Inferior parietal cortex (tissue), 1 donor: ENCODE results near the gene PAFAH2.
A peak's percentile ranks its signal among the peaks of the same experiment; 100 is the strongest.

Source experiments
- DNase-seq: peaks from one replicate; pipeline ENCODE4 v3.0.0-alpha.2; 2016; ENCODE audit errors: extremely low spot score

PAFAH2 gene

DNA sequence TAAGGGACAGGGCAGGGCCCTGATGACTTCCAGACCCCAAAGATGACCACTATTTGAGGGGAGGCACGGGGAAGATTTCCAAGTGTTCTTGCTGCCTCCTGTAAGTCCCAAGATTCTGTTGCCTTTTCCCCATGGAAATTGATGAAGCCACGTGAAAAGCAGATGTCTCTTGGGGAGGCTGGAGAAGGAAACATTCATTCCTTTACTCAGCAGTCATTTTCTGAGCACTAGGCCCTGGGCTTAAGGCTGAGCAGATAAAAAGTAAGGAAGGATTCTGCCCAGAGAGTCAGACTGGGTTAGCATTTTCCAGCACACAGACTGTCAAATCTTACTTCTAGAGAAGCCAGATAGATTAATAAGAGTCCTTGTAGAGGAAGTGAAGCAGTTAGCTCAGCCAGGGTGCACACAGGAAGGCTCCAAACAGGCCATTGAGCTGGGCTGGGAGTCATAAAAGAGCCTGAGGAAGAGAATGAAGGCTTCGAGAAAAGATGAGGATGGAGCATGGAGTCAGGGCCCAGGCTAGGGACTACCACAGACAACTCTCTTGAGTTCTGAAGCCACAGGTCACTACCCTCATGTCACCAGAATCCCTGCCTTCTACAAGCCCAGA lies 33.9 kb upstream of the PAFAH2 start:
- no peak for DNase-seq

DNA sequence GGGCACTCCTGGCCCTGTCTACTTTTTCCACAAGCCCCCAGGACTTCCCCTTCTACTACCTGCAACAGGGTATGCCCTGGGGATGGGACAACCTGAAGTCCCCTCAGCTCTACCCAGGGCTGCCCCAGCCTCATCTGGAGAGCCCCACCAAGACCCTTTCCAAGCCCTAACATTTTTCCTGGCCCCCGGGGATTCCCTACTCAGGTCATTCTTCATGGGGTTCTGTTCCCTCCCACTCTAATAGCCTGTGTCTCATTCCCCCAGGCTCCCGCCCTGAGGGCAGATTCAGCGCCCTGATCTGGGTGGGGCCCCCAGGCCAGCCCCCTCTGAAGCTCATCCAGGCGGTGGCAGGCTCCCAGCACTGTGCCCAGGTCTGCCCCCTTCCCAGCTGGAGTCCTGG lies 33.3 kb upstream of the PAFAH2 start:
- no peak for DNase-seq

DNA sequence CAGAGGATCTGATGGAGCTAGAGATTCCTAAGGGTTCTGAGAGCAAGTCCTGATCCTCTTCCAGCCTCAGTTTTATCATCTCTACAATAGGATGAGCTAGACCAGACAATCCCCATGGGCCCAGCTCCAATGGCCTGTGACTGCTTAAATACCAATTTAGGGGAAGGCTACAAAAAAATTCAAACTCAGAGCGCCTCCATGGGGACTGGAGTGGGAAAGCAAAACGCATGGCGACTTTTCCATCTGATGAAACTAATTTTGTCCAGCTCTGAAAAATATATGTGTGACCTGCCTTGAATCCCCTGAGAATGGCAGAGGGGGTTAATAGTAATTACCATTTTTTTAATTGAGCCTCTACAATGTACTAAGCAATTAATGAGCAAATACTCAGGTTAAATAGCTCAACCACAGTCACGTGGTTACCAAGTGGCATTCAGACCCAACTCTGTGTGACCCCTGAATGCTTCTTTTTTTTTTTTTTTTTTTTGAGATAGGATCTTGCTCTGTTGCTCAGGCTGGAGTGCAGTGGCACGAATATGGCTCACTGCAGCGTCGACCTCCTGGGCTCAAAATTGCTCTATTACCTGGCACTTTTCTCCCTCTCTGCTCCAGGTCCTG lies 32.1 kb upstream of the PAFAH2 start:
- peak; percentile 33 for DNase-seq

DNA sequence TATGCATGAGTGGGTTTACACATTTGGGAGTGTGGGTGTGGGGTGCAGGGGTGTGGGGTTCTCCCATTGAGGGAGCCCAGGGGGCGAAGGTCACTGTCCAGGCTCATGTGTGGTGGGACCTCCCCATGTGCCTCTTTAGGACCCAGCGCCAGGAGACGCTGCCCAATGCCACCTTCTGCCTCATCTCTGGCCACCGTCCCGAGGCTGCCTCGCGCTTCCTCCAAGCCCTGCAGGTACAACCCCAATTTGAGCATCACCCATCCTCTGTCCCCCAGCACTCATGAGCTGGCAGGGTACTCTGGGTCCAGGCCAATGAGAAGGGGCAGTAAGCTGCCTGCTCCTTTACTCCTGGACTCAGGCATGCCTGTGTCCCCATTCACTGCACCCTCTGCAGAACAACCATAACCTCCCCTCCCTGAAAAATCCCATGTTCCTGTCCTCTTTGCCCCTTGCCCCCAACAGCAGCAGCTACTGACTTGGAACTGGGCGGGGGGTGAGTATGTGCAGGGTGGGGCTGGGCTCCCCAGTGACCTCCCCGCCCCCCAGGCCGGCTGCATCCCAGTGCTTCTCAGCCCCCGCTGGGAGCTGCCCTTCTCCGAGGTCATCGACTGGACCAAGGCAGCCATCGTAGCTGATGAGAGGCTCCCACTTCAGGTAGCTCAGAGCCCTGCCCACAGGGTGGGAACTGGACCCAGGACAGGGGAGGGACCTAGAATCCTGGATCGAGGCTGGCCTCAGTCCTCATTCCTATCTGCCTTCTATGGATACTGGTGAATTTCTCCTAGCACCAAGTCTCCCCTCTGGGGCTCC lies 31.4 kb upstream of the PAFAH2 start:
- no peak for DNase-seq

DNA sequence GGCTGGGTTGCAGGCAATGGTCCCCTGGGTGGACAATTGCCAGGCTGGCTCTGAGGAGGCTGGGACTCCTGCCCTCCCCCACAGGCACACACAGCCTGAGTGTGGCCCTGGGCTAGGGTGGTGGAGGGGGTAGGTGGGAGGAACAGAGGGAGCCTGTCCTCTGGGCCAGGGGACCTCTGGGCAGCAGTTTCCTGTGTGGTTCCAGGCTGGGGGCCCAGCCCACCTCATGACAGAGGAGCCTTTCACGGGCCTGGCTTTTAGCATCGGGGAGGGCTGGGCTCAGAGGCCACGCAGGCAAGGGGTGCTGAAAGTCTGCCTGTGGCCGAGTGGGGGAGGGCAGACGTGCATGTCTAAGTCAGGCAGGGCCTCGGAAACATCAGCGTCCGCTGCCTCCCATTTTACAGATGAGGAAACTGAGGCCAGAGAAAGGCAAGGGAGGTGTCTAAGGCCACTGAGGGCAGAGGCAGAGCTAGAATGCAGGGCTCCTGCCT lies 30.7 kb upstream of the PAFAH2 start:
- no peak for DNase-seq

DNA sequence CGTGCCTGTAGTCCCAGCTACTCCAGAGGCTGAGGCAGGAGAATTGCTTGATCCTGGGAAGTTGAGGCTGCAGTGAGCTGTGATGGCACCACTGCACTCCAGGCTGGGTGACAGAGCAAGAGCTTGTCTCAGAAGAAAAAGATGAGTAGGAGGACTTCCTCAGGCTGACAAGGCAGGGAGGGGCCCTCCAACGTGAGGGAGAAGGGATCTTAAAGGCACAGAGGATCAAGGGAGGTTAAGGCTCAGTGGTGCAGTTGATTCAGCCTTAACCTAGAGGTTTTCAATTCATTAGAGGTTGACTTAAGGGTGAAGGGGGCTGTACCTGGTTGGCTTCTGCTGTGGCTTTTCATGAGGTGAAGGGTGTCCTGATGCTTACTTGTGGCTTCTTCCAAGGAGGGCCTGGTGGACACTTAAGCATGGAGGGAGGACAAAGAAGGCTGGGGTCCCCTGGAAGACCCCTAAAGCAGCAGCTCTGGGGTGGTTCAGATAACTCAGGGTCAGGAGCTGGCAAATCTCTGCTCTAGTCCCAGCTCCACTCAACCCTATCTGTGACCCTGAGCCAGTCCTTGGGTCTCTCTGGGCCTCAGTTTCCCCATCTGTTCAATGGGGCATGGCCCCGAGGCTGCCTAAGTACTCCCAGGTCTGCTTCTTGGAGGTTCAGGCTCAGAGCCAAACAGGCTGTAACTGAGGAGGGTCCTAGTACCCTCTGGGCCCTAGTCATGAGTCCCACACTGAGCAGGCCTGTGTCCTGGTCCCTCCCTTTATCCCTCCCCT lies 30.0 kb upstream of the PAFAH2 start:
- DNase-seq: peak; percentile 44

DNA sequence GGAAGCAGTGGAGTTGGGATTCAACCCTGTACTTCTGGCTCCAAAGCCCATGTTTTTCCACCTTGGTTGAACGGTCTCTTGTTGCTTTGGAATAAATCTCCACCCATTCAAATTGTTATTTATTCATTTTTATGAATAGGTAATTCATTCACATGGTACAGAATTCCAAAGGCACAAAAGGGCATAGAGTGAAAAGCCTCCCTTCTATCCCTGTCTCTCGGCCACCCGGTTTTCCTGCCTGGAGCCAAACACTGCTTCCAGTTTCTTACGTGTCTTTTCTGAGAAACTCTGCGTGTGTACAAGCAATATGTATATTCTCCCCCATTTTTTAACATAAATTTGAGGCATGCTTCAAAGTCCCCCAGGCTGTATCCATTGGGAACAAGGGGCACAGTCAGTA lies 27.7 kb upstream of the PAFAH2 start:
- DNase-seq: no peak

DNA sequence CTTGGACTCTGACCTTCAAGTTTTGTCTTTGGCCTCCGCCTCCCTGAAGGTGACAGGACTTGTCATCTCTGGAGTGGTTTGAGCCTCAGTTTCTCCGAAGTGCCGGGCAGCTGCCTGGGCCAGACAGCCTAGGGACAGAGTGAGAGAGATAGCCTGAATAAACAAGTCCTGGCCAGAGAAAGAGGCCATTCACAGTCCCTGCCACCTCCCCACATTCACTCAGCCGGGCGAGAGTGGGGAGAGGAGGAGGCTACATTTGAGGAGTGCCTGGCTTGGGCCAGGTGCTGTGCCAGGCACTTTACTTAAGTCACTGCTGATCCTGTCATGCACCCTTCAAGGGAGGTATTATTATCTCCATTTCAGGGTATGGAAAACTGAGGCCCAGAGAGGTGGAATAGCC lies 27.2 kb upstream of the PAFAH2 start:
- no peak for DNase-seq

DNA sequence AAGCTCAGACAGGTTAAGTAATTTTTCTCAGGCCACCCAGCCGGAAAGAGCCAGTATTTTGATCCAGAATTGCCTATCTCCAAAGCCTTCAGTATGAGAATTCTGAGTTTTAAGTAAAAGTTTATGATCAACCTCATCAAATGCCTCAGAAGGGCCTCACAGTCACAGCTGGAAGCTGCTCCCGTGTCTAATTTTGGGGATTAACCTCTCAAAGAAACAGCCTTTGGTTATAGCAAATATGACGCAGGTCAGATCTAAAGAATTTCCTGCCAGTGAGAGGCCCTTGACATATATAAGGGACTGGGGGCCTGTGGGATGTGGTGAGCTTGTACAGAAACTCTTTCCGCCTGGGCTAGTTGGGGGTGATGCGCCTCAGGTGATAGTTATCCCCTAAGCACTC lies 26.0 kb upstream of the PAFAH2 start:
- no peak for DNase-seq

DNA sequence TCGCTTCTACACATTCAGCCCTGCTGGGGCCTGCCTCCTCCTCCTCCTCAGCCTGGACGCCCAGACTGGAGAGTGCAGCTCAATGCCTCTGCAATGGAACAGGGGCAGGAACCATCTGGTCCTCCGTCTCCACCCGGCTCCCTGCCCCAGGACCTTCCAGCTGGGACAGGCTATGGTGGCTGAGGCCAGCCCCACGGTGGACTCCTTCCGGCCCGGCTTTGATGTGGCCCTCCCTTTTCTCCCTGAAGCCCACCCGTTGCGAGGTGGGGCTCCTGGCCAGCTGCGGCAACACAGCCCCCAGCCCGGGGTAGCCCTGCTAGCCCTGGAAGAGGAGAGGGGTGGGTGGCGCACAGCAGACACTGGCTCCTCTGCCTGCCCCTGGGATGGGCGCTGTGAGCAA lies 25.1 kb upstream of the PAFAH2 start:
- DNase-seq: no peak

DNA sequence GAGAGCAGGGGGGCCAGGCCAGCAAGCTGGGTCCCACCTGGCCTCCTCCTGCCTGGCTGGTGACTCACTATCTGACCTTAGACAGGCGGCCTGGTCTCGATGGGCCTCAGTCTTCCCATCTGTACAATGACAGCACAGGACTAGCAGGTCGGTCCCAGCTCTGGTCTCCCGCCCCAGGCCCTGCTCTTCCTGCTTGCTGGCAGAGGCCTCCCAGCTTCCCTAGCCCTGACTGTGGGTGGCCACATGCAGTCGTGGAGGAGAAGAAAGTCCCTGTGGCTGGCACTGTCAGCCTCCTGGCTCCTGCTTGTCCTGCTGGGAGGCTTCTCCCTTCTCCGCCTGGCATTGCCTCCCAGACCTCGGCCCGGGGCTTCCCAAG lies 24.5 kb upstream of the PAFAH2 start:
- no peak for DNase-seq

DNA sequence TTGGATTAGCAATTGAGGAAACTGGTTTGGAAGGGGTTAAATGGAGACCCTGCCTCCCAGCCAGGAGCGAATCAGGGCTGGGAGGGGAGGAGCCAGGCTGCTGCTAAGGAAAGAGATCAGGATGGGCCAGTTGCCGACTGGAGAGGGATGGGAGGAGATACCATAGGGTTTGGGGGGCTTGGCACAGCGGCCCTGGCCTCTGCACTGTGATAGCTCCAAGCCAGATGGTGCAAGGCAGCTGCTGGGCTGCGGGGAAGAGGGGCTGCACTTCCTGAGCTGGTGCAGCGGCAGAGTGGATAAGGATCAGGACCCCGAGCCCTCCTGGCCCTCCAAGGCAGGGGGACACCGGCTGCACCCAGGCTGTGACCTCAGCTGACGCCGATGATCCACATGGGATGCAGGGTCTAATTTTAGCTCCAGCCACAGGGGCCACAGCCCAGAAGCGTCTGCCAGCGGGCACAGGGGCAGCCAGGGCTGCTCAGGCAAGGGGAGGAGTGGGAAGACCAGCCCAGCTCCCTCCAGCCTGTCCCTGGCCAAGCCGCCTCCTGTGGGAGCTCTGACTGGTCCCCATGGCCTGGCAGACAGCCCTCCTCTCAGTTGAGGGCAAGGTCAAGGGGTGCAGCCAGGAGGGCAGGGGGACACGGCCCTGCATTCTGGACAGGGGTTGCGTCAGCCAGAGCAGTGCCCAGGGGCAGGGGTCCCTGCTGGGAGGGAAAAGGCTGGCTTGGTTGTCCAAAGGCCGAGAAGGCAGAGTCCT lies 24.0 kb upstream of the PAFAH2 start, which contains the start of gene EXTL1:
Gene EXTL1 (plus strand): TSS at position 129 of the 757 bp plus-strand sequence. CDS start 872 bp downstream, outside the sequence.
- DNase-seq: peak; percentile 65

DNA sequence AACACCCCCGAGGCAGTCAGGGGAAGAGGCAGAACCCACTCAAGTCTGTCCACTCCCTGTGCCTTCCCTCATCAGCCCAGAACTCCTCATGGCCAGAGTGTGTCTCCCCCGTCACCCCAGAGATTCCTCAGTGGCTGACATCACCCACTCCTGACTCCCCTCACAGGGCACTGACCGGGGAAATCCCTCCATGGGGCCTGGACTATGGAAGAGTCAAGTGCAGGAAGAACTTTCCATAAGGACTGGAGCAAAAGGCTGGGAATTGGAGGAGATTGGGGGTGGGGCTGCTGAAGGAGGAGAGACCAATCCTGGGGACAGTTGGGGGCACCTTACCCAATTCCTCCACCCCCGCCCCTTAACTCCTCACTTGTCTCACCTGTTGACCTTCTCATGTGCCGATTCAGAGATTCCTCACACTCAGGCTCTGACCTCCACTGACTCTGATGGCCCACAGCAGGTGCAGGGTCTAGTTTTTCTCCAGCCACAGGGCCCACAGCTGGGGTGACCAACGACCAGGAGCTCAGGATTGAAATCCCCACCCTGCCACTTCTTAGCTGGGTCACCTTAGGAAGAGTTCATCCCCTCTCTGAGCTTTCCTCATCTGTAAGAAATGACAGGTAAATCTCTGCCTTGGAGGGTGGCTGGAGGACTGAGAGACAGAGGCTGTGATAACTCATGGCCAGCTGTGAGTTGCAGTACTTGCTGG lies 23.2 kb upstream of the PAFAH2 start:
- DNase-seq: no peak

DNA sequence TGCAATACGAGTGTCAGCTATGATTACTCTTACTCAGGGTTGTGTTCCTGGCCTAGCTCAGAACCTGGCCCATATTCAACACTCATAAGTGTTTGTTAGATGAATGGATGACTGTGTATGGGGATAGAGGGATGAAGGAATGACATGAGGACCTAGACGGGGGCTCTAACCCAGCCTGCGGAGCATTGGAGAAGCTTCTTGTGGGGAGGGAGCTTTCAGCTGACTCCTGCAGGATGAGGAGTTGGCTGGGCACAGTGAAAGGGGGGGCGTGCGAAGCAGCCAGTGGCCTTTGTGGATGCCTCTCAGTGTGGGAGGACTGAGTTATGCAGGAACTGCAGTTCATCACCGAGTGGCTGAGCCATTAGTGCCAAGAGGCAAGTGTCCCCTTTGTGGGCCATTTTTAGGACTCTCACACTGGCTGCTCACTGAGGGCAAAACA lies 22.5 kb upstream of the PAFAH2 start:
- DNase-seq: no peak

DNA sequence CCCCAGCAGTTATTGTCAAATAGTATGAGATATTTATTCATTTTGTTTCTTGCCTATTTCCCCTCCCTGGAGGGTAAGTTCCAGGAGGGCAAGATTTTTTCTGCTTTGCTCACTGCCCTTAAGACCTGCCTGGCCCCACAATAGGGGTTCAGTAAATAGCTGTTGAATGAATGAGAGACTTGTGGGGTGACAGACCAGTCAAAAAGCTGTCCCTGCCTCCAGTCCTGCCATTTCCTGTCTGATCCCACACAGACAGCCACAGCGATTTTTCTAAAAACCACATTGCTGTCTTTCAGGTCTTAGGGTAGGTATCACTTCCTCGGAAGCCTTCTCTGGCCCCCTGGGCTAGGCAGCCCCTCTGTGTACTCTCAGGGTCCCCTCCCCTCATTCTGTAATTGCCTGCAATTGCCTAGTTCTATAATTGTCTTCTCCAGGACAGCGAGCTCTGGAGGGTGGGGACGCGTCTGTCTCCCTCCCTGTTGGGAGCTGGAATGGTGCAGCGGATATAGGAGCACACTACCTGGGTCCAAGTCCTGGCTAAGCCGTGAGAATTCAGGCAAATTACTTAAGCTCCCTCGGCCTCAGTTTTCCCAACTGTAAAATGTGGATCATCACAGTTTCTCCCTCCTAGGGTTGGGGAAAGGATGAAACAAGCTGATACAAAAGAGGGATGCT lies 21.9 kb upstream of the PAFAH2 start:
- DNase-seq: no peak

DNA sequence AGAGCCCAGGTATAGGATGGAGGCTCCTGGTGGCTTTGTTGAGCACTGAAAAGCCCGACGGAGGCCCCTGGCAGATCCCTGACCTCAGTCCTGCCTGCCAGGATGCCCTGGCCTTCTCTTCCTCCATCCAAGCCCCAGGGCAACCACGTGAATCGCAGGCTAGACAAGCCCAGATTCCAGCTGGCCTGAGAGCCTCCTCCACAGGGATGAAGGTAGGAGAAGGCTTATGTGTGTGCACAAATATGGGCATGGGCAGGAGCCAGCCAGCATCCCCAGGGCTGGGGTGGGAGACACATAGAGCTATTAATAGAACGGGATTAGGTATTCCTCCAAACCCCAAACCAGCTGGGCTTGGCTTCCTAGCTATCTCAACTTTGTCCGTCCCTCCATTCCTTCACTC lies 19.7 kb upstream of the PAFAH2 start:
- no peak for DNase-seq

DNA sequence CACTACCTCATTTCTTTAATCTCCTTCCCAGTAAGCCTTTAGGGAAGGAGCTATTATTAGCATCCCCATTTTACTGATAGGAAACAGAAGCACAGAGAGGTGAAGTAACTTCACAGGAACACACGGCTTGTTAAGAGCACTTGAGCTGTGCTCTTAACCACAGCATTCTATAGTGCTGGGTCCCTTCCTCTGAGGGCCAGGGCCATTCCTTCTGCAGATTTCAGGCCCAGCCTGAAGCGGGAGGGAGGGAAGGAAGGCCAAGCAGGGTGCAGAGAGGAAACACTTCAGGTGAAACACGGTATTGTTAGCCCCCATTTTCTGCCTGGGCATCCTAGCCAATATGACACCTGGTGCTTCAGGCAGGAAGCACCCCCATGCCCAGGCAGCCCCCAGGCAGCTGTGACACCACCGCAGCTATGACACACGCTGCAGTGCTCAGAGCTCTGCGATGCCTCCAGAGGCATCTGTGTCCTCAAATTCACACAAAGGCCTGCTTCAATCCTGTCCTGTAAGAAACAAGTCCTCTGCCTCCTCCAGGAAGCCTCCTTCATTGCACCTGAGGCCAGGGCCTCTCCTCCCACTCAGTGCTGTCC lies 19.2 kb upstream of the PAFAH2 start:
- no peak for DNase-seq

DNA sequence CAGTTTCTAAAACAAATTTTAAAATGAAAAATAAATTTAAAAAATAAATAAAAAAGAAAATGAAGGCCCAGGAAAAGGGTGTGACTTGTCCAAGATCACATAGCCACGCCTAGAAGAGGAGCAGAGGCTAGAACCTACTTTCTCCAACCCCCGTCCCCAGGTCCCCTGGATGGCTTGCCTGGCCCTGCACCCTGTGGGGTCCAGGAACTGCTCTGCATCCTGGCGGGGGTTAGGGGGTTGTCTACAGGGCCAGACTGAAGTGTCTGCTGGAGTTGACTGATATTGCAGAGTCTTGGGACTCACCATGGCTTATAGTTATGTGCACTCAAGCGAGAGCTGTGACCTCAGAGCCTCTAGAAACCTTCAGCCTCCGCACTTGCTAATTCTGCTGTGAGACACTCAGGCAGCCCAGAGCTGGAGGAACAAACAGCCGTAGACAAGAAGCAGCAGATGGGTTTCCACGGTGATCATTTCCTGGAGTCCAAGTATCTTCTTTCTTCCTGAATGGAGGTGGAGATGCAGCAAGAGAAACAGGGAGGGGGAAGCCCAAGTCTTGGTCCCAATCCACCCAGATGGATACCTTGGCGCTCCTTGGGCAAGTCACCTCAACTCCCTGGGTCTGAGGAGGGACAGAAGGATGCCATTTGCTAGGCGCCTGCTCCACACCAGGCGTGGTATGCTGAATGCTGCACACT lies 18.5 kb upstream of the PAFAH2 start:
- no peak for DNase-seq

DNA sequence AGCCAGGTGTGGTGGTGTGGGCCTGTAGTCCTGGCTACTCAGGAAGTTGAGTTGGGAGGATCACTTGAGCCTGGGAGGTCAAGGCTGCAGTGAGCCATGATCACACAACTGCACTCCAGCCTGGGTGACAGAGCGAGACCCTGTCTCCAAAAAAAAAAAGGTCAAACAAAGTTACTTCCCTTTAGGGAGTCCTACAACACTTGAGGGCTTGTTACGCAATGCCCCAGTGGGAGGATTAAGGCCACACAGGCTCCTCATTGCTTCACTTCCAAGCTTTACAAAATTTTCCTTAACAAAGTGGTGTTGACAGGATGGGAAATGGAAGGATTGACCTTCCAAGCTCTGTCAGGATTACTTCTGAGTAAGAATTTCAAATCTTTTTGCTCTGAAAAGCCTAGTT lies 17.5 kb upstream of the PAFAH2 start:
- no peak for DNase-seq
